ENCODE results near the gene GPRIN1.
A peak's percentile ranks its signal among the peaks of the same experiment; 100 is the strongest.
"Not testable (repeated sequence)": the region's sequence is repeated elsewhere in the genome, so short reads cannot be mapped to it uniquely, and the experiment has no call there.

Gene GPRIN1

DNA sequence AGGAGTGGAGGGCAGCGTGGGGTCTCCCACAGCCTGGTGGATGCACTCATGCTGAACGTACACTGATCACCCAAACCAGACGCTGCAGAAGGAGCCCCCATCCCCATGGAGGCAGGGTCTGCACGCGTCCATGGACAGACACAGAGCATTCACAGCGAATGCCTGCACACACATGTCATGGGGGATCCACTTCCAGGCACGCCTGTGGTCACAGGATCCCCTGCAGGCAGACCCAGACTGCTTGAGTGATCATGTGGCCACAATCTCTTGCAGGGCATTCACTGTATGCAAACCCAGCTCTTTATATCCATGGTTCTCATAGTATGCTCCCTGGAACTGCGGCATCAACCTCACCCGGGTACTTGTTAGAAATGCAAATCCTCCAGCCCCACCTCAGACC, 15.0 kb upstream of the GPRIN1 start:
- no peak for DNase-seq (ENCODE audit: low read depth)

DNA sequence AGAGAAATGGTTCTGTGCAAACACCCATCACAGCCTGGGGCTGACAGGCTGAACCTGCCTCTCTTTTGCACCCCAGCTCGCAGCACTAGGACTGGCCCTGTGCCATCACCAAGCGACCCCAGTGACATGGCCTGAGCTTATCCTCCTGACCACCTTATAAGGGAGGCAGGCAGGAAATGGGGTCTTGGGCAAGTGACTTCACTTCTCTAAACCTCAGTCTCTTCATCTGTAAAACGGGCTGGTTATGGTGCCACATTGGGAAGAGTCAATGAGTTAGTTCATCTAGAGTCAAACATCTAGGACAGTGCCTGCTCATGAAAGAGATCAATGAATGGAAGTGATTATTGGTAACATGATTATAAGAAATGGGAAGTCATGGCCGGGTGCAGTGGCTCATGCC, 14.2 kb upstream of the GPRIN1 start:
- no peak for DNase-seq (ENCODE audit: low read depth)

DNA sequence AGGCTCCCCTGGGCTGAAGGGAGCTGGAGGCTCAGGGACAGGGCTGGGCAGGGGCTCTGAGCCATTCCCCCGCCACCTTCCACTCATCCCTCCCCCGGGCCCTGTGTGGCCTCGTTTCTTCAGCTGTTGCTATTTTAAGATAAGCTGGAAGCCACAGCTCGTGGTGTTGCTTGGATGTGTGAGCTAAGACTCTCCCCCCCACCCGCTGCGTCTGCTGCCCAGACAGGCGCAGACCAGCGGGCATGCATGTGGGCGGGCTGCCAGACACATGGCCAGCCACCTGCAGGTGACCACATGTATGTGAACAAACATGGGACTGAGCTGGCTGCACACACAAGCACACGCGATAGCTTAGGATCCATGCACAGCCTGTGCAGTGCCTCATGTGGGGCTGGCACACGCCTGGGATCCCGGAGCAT, 11.7 kb upstream of the GPRIN1 start:
- no peak for DNase-seq (ENCODE audit: low read depth)

DNA sequence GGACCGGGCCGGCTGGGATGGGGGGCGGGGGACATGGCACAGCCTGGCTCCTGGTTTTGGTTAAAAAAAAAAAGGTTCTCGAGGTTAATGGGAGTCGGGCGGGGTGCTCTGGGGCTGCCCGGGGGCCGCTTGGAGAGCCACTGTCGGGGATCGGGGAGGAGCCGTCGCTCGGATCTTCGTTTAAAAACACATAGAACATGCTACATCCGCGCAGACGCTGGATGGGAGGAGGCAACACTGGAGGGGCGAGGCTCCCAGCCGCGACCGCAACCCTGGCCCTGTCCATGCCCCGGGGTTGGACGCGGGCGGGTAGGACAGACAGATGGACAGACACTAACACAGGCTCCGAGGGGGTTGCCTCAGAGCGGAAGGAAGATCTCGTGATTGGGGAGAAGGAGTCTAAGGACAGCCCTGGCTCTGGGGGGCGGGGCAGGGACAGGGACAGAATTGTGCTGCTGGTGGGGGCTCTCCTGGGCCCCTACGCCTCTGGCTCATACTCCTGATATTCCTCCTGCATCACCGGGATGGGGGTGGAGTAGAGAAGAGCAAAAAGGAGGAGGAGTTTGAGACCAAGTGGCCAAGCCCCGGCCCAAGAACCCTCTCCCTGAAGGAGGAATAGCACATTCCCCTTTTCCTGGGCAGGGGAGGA, 10.5 kb upstream of the GPRIN1 start:
- DNase-seq (ENCODE audit: low read depth), result no peak

DNA sequence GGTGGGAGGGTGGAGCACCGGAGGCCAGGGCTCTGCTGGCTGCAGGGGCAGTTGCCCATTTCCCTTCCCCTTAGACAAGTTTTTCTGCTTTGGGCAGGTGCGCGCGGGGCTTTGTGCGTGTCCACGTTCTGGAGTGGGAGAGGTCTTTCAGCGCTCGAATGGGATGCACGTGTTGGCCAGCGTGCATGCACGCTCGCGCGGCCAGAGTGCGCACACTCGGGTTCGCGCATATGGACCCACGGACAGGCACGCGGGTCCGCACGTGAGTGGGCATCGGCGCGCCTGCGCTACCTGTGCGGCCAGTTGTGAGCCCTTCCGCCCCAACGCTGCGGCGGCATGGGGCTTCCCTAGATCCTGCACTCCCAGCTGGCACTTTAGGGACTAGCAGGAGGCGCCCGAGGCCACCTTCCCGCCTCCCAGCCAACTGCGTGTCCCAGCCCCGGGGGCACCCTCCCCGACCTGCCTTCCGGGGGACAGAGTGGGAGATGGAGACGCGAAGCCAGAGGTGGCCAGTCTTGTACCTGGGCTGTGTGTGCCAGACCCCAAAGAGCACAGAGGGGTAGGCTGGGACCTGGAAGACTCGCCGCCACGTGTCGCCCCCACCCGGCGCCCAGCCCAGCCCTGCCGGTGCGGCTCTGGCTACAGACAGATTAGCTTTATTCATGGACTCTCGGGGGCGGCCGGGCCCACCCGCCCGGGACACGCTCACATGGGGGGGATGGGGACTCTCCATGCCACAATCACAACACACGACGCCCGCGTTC, 9.8 kb upstream of the GPRIN1 start:
- DNase-seq (ENCODE audit: low read depth), result no peak

DNA sequence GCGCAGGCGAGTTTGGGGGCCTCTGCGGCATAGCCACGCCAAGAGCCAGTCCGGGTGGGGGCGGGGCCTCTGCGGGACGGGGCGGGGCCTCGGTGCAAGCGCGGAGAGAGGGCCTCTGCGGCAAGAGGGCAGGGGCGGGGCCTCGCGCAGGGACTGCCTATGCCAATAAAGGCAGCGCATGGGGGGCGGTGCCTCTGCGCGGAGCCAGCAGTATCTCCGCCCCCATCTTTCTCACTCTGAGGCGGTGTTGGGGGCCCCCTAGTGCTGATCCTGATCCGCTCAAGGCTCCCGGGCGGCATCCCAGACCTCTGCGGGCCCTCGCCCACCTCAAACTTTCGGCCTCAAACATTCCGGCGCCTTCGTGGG, 9.2 kb upstream of the GPRIN1 start:
- DNase-seq (ENCODE audit: low read depth), result peak; percentile 81

DNA sequence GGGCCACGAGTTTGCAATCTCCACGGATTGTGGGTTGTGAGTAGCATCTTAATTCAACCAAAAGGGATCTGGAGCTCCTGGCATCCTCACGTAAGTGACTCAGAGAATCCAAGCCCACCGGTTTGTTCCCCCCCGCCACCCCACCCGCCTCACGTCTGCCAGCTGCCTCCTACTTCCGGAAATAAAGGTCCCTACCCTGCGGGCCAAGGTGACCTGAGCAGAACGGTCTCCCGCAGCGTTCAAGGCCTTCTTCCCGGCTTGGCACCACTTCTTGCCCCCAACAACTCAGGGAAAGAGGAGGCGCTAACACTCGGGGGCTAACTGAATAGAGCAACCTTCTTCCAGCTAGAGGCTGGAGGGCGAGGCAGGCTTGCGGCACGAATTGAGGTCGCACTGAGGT, 8.8 kb upstream of the GPRIN1 start:
- no peak for DNase-seq (ENCODE audit: low read depth)

DNA sequence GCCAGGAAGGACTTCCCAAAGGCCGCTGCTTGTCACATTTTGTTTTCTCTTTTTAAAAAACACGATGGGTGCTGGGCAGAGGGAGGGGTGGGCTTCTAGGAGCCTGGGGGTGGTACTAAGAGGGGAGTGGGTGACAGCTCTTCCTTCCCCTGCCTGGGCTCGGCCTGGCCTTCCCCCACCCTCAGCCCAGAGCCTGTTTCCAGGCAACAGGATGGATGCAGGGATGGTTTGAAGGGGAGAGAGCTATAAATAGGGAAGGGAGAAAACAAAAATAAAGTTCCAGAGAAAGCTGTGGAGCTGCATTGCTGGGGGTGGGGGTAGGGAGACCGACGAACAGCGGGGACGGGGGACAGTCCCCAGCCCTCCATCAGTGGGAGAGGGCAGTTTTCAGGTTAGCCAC, 6.6 kb upstream of the GPRIN1 start:
- no peak for DNase-seq (ENCODE audit: low read depth)

DNA sequence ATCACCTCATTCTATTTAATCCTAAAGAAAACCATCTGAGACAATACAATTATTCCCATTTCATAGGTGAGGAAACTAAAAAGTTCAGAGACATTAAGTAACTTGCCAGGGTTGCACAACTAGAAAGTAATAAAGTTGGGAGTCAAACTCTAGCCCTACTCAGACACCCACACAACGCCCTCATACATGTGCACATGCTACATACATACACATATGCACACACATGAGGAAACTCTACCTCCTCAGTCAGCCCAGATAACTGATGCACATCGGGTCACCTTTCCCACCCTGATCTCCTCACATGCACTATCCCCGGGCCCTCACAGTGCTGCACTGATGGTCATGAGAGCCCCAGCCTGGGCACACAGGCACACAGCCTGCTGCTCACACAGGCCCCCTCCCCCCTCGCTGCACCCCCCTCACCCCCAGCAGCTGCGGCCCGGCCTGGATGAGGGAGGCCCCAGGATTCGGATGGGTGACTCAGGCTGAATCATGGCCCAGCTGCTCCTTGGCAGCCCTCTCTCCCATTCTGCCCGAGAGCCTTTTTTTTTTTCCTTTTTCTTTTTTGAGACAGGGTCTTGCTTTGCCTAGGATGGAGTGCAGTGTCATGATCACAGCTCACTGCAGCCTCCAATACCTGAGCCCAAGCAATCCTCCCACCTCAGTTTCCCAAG, 5.0 kb upstream of the GPRIN1 start:
- peak; percentile 29 for DNase-seq (ENCODE audit: low read depth)

DNA sequence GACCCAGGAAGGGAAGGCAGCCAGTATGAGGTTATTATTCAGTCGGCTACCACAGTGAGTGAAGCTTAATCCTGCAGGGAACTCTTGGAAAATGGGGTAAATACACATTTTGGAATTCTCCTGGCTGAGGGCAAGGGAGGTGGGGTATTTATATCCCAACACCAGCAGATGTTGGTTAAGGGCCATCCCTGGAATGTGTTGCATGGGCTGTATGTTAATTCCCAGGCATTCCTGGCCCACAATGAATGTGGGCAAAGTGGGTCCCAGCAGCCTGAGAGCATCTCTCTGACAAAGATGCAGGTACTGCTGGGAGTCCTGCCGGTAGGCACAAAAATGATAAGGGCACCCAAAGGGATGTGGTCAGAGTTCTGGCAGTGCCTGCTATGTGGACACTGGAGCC, 2.9 kb upstream of the GPRIN1 start:
- DNase-seq (ENCODE audit: low read depth), result no peak

DNA sequence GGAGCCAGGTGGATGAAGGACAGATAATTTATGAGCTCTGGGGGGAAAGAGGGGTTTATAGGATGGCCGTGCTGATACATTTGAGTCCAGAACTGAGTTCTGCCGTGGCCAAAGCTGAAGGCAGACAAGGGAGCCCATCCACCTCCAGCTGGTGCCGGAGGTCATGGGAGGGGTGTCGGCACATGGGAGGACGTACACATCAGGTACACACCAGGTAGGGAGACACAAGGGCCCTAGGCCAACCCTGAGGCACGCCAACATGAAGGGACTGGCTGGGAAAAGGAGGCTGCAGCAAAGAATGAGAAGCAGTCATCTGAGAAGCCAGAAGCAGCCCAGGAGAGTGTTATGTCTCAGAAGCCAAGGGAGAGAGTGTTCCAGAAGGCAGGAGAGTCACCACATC, 2.1 kb upstream of the GPRIN1 start:
- DNase-seq (ENCODE audit: low read depth), result no peak

DNA sequence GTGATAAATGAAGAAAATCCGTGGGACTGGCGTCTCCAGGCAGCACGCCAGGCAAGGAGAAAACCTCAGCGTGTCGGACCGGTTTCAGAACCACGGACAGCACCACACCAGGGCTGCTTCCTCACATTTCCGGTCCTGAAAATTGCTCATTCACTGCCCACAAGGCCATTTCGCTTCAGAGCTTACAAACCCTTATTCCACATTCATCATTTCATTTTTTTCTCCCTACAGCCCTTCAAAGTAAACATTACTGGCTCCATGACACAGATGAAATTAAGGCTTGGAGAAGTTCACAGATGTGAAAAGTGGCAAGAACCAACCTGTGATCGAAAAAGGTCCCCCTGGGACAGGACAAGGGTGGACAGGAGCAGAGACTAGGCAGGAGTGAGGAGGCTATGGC, 1.5 kb upstream of the GPRIN1 start:
- DNase-seq (ENCODE audit: low read depth), result peak; percentile 59

DNA sequence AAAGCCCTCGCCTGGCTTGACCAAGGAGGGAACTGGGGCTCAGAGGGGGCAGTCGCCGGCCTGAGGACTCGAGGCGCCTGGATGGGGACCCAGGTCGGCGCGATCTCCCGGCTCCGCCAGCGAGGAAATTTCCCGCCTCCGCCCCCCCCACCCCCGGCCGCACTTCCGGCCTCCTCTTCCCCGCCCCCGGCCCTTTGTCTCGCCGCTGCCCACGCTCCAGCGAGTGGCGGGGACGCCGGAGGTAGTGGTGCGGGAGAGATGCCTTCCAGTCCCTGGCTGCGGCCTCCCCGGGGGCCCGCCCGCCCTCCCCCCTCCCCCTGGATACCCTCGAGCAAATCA, 448 bp upstream of the GPRIN1 start:
- DNase-seq (ENCODE audit: low read depth), result no peak

DNA sequence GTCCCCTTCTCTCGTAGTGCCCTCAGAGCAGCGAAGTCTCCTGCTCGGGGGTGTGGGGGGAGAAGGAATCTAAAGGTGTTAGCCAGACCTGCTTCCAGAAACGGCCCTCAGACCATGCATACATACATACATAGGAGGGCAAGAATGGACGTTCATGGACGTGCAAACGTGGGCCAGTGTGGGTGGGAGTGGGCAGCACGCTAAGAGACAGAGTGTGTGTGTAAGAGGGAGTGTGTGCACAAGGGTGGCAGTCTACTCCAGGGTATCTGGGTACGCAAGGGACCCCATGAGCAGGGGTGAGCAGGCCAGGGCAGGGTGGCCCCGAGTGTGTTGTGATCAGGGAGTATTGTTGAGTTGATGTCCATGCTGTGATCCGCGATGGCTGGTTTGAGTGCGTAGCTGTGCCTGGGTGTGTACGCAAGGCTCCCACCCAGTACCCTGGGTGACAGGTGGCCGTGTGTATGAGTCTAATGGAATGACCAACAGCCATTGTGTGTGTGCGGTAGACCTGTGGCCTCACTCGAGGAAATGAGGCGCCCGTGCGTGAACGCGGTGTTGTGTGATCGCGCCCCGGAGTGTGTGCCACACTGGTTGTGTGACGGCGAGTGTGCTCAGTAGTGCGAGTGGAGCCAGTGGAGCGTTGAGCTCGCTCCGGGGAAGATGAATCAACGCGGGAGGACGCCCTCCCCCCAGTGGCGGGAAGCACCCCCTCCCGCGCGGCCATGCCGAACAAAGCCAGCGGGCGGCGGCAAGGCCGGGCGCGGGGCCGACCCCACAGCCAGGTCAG, 826 bp downstream of the GPRIN1 start:
- DNase-seq (ENCODE audit: low read depth), result no peak

DNA sequence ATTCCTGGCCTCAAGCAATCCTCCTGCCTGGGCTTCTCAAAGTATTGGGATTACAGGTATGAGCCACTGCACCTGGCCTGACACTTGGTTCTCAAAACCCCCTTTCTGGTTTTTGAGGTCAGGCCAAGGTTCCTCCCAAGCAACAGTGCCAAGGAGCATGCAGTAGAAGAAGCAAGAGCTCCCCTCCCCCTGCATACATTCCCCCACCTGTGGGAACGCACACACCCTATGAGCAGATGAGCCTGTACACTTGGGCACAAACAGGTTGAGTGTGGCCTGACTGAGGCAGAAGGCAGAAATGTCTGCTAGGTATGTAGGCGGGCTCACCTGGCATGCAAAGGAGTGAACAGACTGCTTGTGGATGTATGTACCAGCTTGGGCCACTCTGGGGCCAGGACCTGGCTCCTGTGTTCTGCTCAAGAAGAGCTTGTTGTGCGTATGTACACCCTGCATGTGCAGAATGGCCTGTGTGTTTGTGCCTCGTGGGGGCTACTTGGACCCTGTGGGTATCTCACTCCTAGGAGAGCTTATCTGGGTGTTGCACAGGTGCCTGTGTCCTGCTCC, 1.7 kb downstream of the GPRIN1 start:
- no peak for DNase-seq (ENCODE audit: low read depth)

DNA sequence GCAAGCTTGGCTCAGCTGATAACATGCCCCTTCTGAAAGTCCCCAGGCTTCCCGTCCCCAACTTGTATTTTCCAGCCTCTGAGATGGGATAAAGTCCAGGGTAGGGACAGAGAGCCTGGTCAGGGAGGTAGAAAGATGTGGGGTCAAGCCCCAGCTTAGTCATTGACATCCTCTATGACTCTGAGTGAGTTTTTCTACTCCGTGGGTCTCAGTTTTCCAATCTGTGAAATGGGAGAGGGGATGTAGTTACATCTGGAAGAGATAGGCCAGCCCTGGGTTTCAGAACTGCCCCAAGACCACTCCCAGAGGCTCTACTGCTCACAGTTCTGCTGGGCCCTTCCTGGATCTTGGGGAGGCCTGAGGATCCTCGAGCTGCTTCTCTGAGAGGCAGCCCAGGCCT, 3.1 kb downstream of the GPRIN1 start:
- no peak for DNase-seq (ENCODE audit: low read depth)

DNA sequence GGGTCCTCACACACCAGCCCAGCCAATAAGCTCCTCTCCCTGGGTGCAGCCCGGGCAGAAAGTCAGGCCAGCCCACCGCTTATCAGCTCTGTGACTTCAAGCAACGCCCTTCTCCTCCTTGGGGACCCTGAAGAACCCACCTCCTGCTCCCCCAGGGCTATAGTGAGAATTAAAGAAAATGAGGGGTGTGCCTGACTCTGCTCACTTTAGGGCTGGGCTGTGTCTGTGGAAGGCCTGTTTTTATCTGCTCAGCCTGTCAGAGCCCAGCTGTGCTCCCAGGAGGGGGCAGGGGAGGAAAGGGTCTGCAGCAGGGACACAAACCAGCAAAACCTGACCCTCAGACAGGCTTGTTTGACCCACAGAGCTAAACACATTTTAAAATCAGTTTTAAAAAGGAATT, 3.9 kb downstream of the GPRIN1 start:
- DNase-seq (ENCODE audit: low read depth), result no peak

DNA sequence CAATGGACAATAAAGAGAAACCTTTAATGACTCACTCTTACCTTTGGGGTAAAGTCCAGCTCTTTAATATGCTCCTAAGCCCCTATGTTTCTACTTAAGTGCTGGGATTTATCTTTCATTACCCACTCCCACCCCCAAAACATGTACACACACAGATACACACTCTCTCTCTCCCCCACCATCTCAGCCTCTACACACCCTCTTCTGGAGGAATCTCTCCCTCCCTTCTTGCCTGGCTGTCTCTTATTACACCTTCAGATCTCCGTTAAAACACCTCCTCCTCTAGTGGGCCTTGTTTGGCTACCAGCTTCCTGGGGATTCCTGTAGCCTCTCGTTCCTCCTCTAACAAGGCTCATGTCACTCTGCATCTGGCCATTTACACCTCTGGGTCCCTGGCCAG, 6.9 kb downstream of the GPRIN1 start:
- DNase-seq (ENCODE audit: low read depth), result no peak

DNA sequence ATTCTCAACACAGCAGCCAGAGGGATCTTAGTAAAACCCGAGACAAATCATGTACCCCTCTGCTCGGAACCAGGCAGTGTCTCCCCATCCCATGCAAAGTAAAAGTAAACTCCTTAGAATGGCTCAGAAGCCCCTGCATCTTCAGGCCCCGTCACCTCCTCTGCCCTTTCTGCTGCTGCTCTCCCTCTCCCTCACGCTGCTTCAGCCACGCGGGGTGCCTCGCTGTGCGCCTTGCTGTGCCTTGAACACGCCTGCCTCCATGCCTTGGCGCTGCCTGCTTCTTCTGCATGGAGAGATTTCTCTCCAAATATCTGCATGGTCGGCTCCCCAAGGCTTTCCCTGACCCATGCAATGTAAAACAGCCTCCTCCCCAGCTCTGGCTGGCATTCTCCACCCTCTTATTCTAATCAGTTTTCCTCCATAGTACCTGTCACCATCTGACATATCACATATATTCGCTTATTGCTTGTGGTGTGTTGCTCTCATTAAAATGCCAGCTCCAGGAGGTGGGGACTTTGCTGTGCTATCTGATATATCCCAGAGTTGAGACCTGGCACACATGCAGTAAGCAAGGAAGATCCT, 8.0 kb downstream of the GPRIN1 start:
- no peak for DNase-seq (ENCODE audit: low read depth)

DNA sequence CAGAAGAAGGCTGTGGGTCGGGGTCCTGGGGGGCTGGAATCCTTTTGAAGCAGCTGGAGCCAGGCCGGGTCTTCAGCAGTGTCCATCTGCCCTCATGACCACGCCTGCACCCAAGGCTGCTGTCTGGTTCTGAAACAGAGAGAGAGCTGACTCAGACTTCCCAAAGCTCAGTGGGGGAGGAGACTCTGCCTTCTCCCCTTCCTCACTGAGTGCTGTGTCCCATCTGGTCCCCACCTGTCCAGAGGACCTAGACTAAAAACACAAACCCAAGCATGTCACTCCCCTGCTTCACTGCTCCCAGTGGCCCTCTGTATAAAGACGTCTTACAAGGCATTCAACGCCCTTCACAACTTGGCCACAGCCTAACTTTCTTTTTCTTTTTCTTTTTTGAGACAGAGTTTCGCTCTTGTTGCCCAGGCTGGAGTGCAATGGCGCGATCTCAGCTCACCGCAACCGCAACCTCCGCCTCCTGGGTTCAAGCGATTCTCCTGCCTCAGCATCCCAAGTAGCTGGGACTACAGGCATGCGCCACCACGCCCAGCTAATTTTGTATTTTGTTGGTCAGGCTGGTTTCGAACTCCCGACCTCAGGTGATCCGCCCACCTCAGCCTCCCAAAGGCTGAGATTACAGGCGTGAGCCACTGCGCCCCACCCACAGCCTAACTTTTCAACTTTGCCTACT, 10.1 kb downstream of the GPRIN1 start:
- not testable (repeated sequence) for DNase-seq (ENCODE audit: low read depth)
